GM12878 (cell line): ENCODE results near the gene CDC14B. TPM values are rescaled to one million over a fixed set of nuclear protein-coding genes. Genes with fewer than 3 reads are reported as not detected.

Experiments used
- ATAC-seq: fragments of 200-7000 bp; cut with Tn5 transposase; 3 replicates; pipeline ENCODE4 v1.9.1; 2020; ENCODE audit warnings: mild to moderate bottlenecking, moderate library complexity
- BruUV-seq: library from RNA; stranded (reverse); fragments of 400-500 nt; replicated peaks from 2 replicates; lab custom pipeline; 2021; lab: Mats Ljungman, UMichigan
- CTCF ChIA-PET: fragments of 300-600 bp; sonication (Branson Sonifier 250); formaldehyde crosslinking; extraction: SDS; loops from one replicate; lab custom pipeline; 2021; ENCODE audit warnings: inconsistent platforms; lab: Yijun Ruan, JAX
- POLR2A ChIA-PET: fragments of 350-600 bp; formaldehyde crosslinking; extraction: SDS; loops from one replicate; lab custom pipeline; 2021; ENCODE audit warnings: inconsistent platforms; lab: Charles Lee
- RAD21 ChIA-PET: fragments of 300-600 bp; sonication (Branson Sonifier 250); formaldehyde crosslinking; loops from one replicate; lab custom pipeline; 2023; ENCODE audit warnings: antibody characterized with exemption; ENCODE audit not compliant: unreplicated experiment; lab: Charles Lee
- SMC1A ChIA-PET: fragments of 300-600 bp; sonication (Branson Sonifier 250); formaldehyde crosslinking; loops from one replicate; lab custom pipeline; 2023; ENCODE audit not compliant: unreplicated experiment, uncharacterized antibody; lab: Charles Lee
- DNase-seq: peaks from one replicate; pipeline ENCODE4 v3.0.0-alpha.2; 2011; ENCODE audit warnings: low read depth, low spot score
- FAIRE-seq: peaks from 3 replicates; lab custom pipeline; 2011; peaks lifted over from hg19 to GRCh38; lab: Jason Lieb, UNC
- H2AFZ ChIP-seq: 2 replicates; pipeline ENCODE4 v1.6.0; 2011; ENCODE audit warnings: low read depth, low read length, control low read depth; ENCODE audit not compliant: control insufficient read depth
- H3K27ac ChIP-seq: 2 replicates; pipeline ENCODE4 v1.5.1; 2011; ENCODE audit warnings: control low read depth; ENCODE audit not compliant: control insufficient read depth, insufficient read depth
- H3K27me3 ChIP-seq, 2 experiments: replicated peaks in 1 of 2; 2 replicates each; pipeline versions ENCODE4 v1.6.0 to v1.6.1; 2011; ENCODE audit warnings: low read length in 1 of 2; ENCODE audit not compliant: control insufficient read depth in 2 of 2, insufficient read depth in 2 of 2
- H3K36me3 ChIP-seq, 2 experiments: 2 replicates each; pipeline ENCODE4 v1.5.1; 2011; ENCODE audit warnings: low read length in 1 of 2; ENCODE audit not compliant: control insufficient read depth in 2 of 2, insufficient read depth in 2 of 2
- H3K4me1 ChIP-seq: 2 replicates; pipeline ENCODE4 v1.6.1; 2011; ENCODE audit warnings: mild to moderate bottlenecking, low read length, moderate library complexity, mixed read lengths; ENCODE audit not compliant: control insufficient read depth, insufficient read depth
- H3K4me2 ChIP-seq: 2 replicates; pipeline ENCODE4 v1.6.0; 2011; ENCODE audit warnings: control low read depth; ENCODE audit not compliant: control insufficient read depth, insufficient read depth
- H3K4me3 ChIP-seq: fragments of 200-600 bp; sonication (generic); 2 replicates; pipeline ENCODE4 v1.5.1; 2016
- H3K79me2 ChIP-seq: 2 replicates; pipeline ENCODE4 v1.6.0; 2011; ENCODE audit warnings: low read length; ENCODE audit not compliant: control insufficient read depth, insufficient read depth
- H3K9ac ChIP-seq: 2 replicates; pipeline ENCODE4 v1.8.0; 2011; ENCODE audit warnings: low read length, control low read depth, mixed read lengths; ENCODE audit not compliant: control insufficient read depth, insufficient read depth
- H3K9me3 ChIP-seq: replicated peaks from 3 replicates; pipeline ENCODE4 v1.5.1; 2011; ENCODE audit warnings: mild to moderate bottlenecking, low read length; ENCODE audit not compliant: control insufficient read depth, insufficient read depth
- H4K20me1 ChIP-seq: 2 replicates; pipeline ENCODE4 v1.6.0; 2011; ENCODE audit not compliant: control insufficient read depth, insufficient read depth
- ASH2L ChIP-seq: fragments of 300-600, 200-600 bp; sonication (generic); IDR thresholded peaks from 2 replicates; pipeline ENCODE4 v1.6.1; 2017; ENCODE audit warnings: low read depth, mild to moderate bottlenecking, borderline replicate concordance
- ATF2 ChIP-seq: IDR thresholded peaks from 2 replicates; pipeline ENCODE4 v1.6.1; 2012; ENCODE audit warnings: low read length, inconsistent platforms
- BCLAF1 ChIP-seq: fragments of 450-650 bp; IDR thresholded peaks from 2 replicates; pipeline ENCODE4 v1.6.1; 2017; ENCODE audit warnings: antibody characterized with exemption, mild to moderate bottlenecking, moderate library complexity
- E4F1 ChIP-seq: fragments of 450-650 bp; IDR thresholded peaks from 2 replicates; pipeline ENCODE4 v1.6.1; 2018; ENCODE audit warnings: borderline replicate concordance, mild to moderate bottlenecking; ENCODE audit not compliant: partially characterized antibody
- HDAC2 ChIP-seq: fragments of 200-600 bp; sonication (generic); IDR thresholded peaks from 2 replicates; pipeline ENCODE4 v1.6.1; 2017
- SMARCA5 ChIP-seq: fragments of 450-650 bp; IDR thresholded peaks from 2 replicates; pipeline ENCODE4 v1.6.1; 2017; ENCODE audit warnings: mild to moderate bottlenecking
- WGBS: methylation state at CpG from one replicate; pipeline ENCODE4 v1.1.6; 2016; ENCODE audit warnings: low lambda C conversion rate; ENCODE audit not compliant: insufficient replicate concordance, insufficient coverage; ENCODE audit errors: missing lambda C conversion rate; 5-methylcytosine and 5-hydroxymethylcytosine counted together
- in situ Hi-C: fragments of 300-500 bp; cut with MboI; formaldehyde crosslinking; loops from 9 replicates; pipeline ENCODE4 v1.14.3; 2018; ENCODE audit warnings: mixed read lengths
- intact Hi-C: fragments of 100-400 bp; cut with micrococcal nuclease; formaldehyde crosslinking; loops from one replicate; pipeline ENCODE4 v1.14.2; 2022; ENCODE audit not compliant: unreplicated experiment
- polyA plus RNA-seq, 11 experiments: library from polyadenylated mRNA; depleted of rRNA in 4 of 11; unstranded in 6 of 11; stranded (reverse) in 5 of 11; fragments of >200 nt; fragmentation: Nextera tagmentation in 4 of 11; fragmentation: Illumina TruSeq in 1 of 11; extraction: Ambion mirVana in 4 of 11; extraction: Trizol in 1 of 11; gene quantifications; 1 replicate in 1 of 11; 2 replicates in 10 of 11; pipeline versions ENCODE4 v1.2.1 to v1.2.3, GENCODE V29; 2011 to 2016; ENCODE audit warnings: inconsistent platforms in 2 of 11, missing spikeins in 2 of 11, low read depth in 1 of 11
- total RNA-seq, 4 experiments: library from RNA; depleted of rRNA in 3 of 4; stranded (reverse); fragments of >200 nt in 3 of 4; fragmentation: Illumina TruSeq in 1 of 4; extraction: Trizol in 1 of 4; gene quantifications; 2 replicates each; pipeline versions ENCODE4 v1.2.1 to v1.2.3, GENCODE V29; 2013 to 2021

CDC14B gene
- total and polyA plus RNA-seq, 10 of the 15 experiments (the other 5 are each of a cell fraction or from before 2014, with no cell fraction given): 3.7 to 11.7 (median 6.2) TPM

GRCh38 chr9:96553070-96553469, 66.6 kb downstream of the CDC14B start:
- Histone ChIP-seq H3K27me3 (peaks cover 0 to 3% of the 10 kb centered on the region in 2 experiments; a peak in 1 of 4 replicates), H3K79me2 (no peaks in the 10 kb centered on the region), H3K4me3 (no peak overlapping the region), H3K27ac (no peak overlapping the region), H3K4me1 (no peaks in the 10 kb centered on the region), H3K9me3 (no peaks in the 10 kb centered on the region), H3K9ac (no peak overlapping the region), H4K20me1 (no peaks in the 10 kb centered on the region), H2AFZ (no peak overlapping the region), H3K36me3 (no peaks in the 10 kb centered on the region), H3K4me2 (no peak overlapping the region)
- RAD21 ChIA-PET: no interaction called here
- in situ Hi-C loops (no loop called here), intact Hi-C loops (no loop called here)
- no TSS peak for BruUV-seq
- POLR2A ChIA-PET: no interaction called here
- SMC1A ChIA-PET: interaction anchor here (0.7 kb wide), 1 partner anchor 30 kb away, joined by 4 read pairs; no protein-coding TSS in a partner anchor
- ATAC-seq (no peak), FAIRE-seq (no peak), DNase-seq (no peak)
- 63% methylated on average over 2 of the region's 2 CpGs for WGBS
- CTCF ChIA-PET: no interaction called here
- TF ChIP-seq ASH2L: no peak
- no peak for TF ChIP-seq ATF2
- no peak for TF ChIP-seq E4F1
- no peak for TF ChIP-seq SMARCA5
- TF ChIP-seq BCLAF1: no peak
- no peak for TF ChIP-seq HDAC2
